ENCODE measurements around the gene TCF3.
"Not testable (repeated sequence)": the region's sequence is repeated elsewhere in the genome, so short reads cannot be mapped to it uniquely, and the experiment has no call there.

DNA sequence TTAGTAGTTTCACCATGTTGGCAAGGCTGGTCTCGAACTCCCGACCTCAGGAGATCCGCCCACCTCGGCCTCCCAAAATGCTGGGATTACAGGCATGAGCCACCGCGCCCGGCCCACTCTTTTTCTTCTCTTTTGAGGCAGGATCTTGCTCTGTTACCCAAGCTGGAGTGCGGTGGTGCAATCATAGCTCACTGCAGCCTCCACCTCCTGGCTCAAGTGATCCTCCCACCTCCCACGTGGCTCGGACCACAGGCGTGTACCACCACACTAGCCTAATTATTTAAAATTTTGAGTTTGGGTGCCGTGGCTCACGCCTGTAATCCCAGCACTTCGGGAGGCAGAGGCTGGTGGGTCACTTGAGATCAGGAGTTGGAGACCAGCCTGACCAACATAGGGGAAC lies 18.3 kb upstream of the TCF3 start:
- TF ChIP-seq, protein P1, sequence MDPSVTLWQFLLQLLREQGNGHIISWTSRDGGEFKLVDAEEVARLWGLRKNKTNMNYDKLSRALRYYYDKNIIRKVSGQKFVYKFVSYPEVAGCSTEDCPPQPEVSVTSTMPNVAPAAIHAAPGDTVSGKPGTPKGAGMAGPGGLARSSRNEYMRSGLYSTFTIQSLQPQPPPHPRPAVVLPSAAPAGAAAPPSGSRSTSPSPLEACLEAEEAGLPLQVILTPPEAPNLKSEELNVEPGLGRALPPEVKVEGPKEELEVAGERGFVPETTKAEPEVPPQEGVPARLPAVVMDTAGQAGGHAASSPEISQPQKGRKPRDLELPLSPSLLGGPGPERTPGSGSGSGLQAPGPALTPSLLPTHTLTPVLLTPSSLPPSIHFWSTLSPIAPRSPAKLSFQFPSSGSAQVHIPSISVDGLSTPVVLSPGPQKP (IDR thresholded peaks at IDR 0.05; ENCODE audit: low read depth, low read length), result not testable (repeated sequence)
- not testable (repeated sequence) for TF ChIP-seq TBL1XR1 (IDR thresholded peaks at IDR 0.05; ENCODE audit: low read depth, low read length); SREBF2 (IDR thresholded peaks at IDR 0.05; ENCODE audit: low read length); NR2C2 (IDR thresholded peaks at IDR 0.05; ENCODE audit: borderline replicate concordance, control insufficient read depth, insufficient read length, low read depth)

Measured in GM12878 (cell line).